ENCODE results near the gene C11orf71. TPM values are rescaled to one million over a fixed set of nuclear protein-coding genes. Genes with fewer than 3 reads are reported as not detected.

Gene C11orf71
- total RNA-seq, 1 experiment from 2014 or later, result 4.3 TPM

GRCh38 chr11:114377612-114378267, 22.6 kb downstream of the C11orf71 start:
- no peak for DNase-seq (ENCODE audit: low read depth, low spot score)
- H4K20me1 ChIP-seq (ENCODE audit: insufficient read depth), result no peaks in the 10 kb centered on the region
- no peaks in the 10 kb centered on the region for H3K79me2 ChIP-seq (ENCODE audit: insufficient read depth, low read length)
- H3K4me2 ChIP-seq (ENCODE audit: low read length), result no peak overlapping the region
- no peak overlapping the region for H3K4me3 ChIP-seq (replicated peaks in 1 of 2; ENCODE audit: low read depth in 1 of 2, low read length in 2 of 2)
- BruUV-seq (replicated peaks), result no TSS peak
- H3K36me3 ChIP-seq (ENCODE audit: control insufficient read depth in 1 of 2, insufficient read depth in 2 of 2, low read length in 2 of 2), result no peaks in the 10 kb centered on the region
- no peak for TF ChIP-seq RAD21 (IDR thresholded peaks at IDR 0.05; ENCODE audit: low read depth)
- TF ChIP-seq SP1 (IDR thresholded peaks at IDR 0.05; ENCODE audit: low read depth), result no peak
- no peak for TF ChIP-seq EZH2 (IDR thresholded peaks at IDR 0.05)
- TF ChIP-seq REST (IDR thresholded peaks at IDR 0.05; ENCODE audit: low read depth), result no peak
- no peak for TF ChIP-seq FOSL1 (IDR thresholded peaks at IDR 0.05; ENCODE audit: low read depth)
- TF ChIP-seq CBX3 (IDR thresholded peaks at IDR 0.05; ENCODE audit: low read depth), result no peak
- TF ChIP-seq CTCF (IDR thresholded peaks at IDR 0.05 in 2 of 3, conservative IDR thresholded peaks at IDR 0.05 in 1 of 3; ENCODE audit: borderline replicate concordance in 1 of 3, insufficient read depth in 1 of 3, low read depth in 2 of 3, low read length in 2 of 3), result no peak
- no peak for TF ChIP-seq TCF7L2 (IDR thresholded peaks at IDR 0.05; ENCODE audit: borderline replicate concordance, extremely low read depth, insufficient read depth, insufficient read length)
- TF ChIP-seq EZH2phosphoT487 (IDR thresholded peaks at IDR 0.05; ENCODE audit: borderline replicate concordance), result no peak
- no peak for TF ChIP-seq EGR1 (IDR thresholded peaks at IDR 0.05; ENCODE audit: low read depth)
- TF ChIP-seq MAX (IDR thresholded peaks at IDR 0.05), result no peak
- TF ChIP-seq ZNF274 (IDR thresholded peaks at IDR 0.05; ENCODE audit: low read depth, low read length), result no peak
- TF ChIP-seq CEBPB (IDR thresholded peaks at IDR 0.05; ENCODE audit: low read depth), result no peak
- no peak for TF ChIP-seq SIN3A (IDR thresholded peaks at IDR 0.05; ENCODE audit: low read depth)
- TF ChIP-seq JUND (IDR thresholded peaks at IDR 0.05), result no peak
- no peak for TF ChIP-seq POLR2AphosphoS5 (IDR thresholded peaks at IDR 0.05; ENCODE audit: low read depth, low read length)
- no peak for TF ChIP-seq ZFX (IDR thresholded peaks at IDR 0.05)
- TF ChIP-seq ZBTB33 (IDR thresholded peaks at IDR 0.05; ENCODE audit: extremely low read depth, insufficient replicate concordance, low read length), result no peak
- ChIA-PET CTCF (no interaction called here), RAD21 (ENCODE audit: low non-redundant PET in 1 of 2, low total read pairs in 2 of 2, uncharacterized antibody in 2 of 2, unreplicated experiment in 2 of 2) (no interaction called here), POLR2A (no interaction called here)
- no peaks in the 10 kb centered on the region for H3K4me1 ChIP-seq (ENCODE audit: control insufficient read depth in 1 of 2, insufficient read depth in 2 of 2, low read length in 2 of 2)
- H3K27me3 ChIP-seq (ENCODE audit: insufficient read depth, low read length), result peaks cover 69% of the 10 kb centered on the region
- H3K9ac ChIP-seq (ENCODE audit: low read length), result no peak overlapping the region
- ATAC-seq, result no peak
- no peaks in the 10 kb centered on the region for H3K9me2 ChIP-seq (ENCODE audit: insufficient read depth)
- no peak overlapping the region for H3K27ac ChIP-seq (ENCODE audit: low read depth, low read length)
- H2AFZ ChIP-seq (ENCODE audit: low read depth, low read length, poor library complexity, severe bottlenecking), result no peak overlapping the region
- H3K9me3 ChIP-seq (ENCODE audit: control insufficient read depth in 1 of 2, insufficient read depth in 1 of 2, low read depth in 1 of 2, low read length in 2 of 2), result no peaks in the 10 kb centered on the region
- intact Hi-C loops (cut with micrococcal nuclease), result no loop called here

Data from HCT116 (cell line).